Measurements from ENCODE around the gene SPG21.
A peak's percentile ranks its signal among the peaks of the same experiment; 100 is the strongest.

Gene SPG21

GRCh38 chr15:64993290-64993689, 3.6 kb upstream of the SPG21 start:
- 89 to 92% methylated on average over 1 of the region's 1 CpG for WGBS, 2 experiments
- no peaks in the 10 kb centered on the region for H3K9me3 ChIP-seq (ENCODE audit: control insufficient read depth, low read length)
- H3K27me3 ChIP-seq (ENCODE audit: control insufficient read depth, insufficient read depth, low read length, poor library complexity, severe bottlenecking), result no peaks in the 10 kb centered on the region
- H3K27ac ChIP-seq (ENCODE audit: insufficient read depth, low read depth, low read length, poor library complexity, severe bottlenecking), result no peak overlapping the region
- peaks cover 6% of the 10 kb centered on the region for H3K4me1 ChIP-seq (ENCODE audit: control insufficient read depth, insufficient read depth, low read length)
- H3K36me3 ChIP-seq (ENCODE audit: control insufficient read depth, insufficient read depth, low read length), result no peaks in the 10 kb centered on the region
- no peak overlapping the region for H3K4me3 ChIP-seq (ENCODE audit: insufficient read depth, low read depth, low read length)

- 83 to 93% methylated on average over 1 of the region's 2 CpGs for WGBS, 2 experiments
- Histone ChIP-seq H3K4me3 (ENCODE audit: insufficient read depth, low read depth, low read length) (no peak overlapping the region), H3K27ac (ENCODE audit: insufficient read depth, low read depth, low read length, poor library complexity, severe bottlenecking) (no peak overlapping the region), H3K9me3 (ENCODE audit: control insufficient read depth, low read length) (no peaks in the 10 kb centered on the region), H3K4me1 (ENCODE audit: control insufficient read depth, insufficient read depth, low read length) (peaks cover 6% of the 10 kb centered on the region), H3K36me3 (ENCODE audit: control insufficient read depth, insufficient read depth, low read length) (no peaks in the 10 kb centered on the region), H3K27me3 (ENCODE audit: control insufficient read depth, insufficient read depth, low read length, poor library complexity, severe bottlenecking) (no peaks in the 10 kb centered on the region)
Measured at GRCh38 chr15:64991536-64992135, 1.9 kb upstream of the SPG21 start.

GRCh38 chr15:64990168-64990470, 405 bp upstream of the SPG21 start:
- peaks cover 6% of the 10 kb centered on the region for H3K4me1 ChIP-seq (ENCODE audit: control insufficient read depth, insufficient read depth, low read length)
- H3K9me3 ChIP-seq (ENCODE audit: control insufficient read depth, low read length), result no peaks in the 10 kb centered on the region
- H3K27me3 ChIP-seq (ENCODE audit: control insufficient read depth, insufficient read depth, low read length, poor library complexity, severe bottlenecking), result no peaks in the 10 kb centered on the region
- 5 to 7% methylated on average over 6 to 8 of the region's 9 CpGs for WGBS, 2 experiments
- H3K27ac ChIP-seq (ENCODE audit: insufficient read depth, low read depth, low read length, poor library complexity, severe bottlenecking), result peak overlapping the region; percentile 22
- H3K4me3 ChIP-seq (ENCODE audit: insufficient read depth, low read depth, low read length), result peak overlapping the region; percentile 67
- no peaks in the 10 kb centered on the region for H3K36me3 ChIP-seq (ENCODE audit: control insufficient read depth, insufficient read depth, low read length)

GRCh38 chr15:64987136-64987535, 2.6 kb downstream of the SPG21 start:
- whole genome bisulfite sequencing, 2 experiments, result 87 to 94% methylated on average over 3 of the region's 3 CpGs
- Histone ChIP-seq H3K4me3 (ENCODE audit: insufficient read depth, low read depth, low read length) (no peak overlapping the region), H3K27me3 (ENCODE audit: control insufficient read depth, insufficient read depth, low read length, poor library complexity, severe bottlenecking) (no peaks in the 10 kb centered on the region)

GRCh38 chr15:64985366-64986033, 4.2 kb downstream of the SPG21 start:
- peaks cover 2% of the 10 kb centered on the region for H3K4me1 ChIP-seq (ENCODE audit: control insufficient read depth, insufficient read depth, low read length)

More at GRCh38 chr15:64987136-64987535, 2.6 kb downstream of the SPG21 start:
- Histone ChIP-seq H3K27ac (ENCODE audit: insufficient read depth, low read depth, low read length, poor library complexity, severe bottlenecking) (no peak overlapping the region), H3K9me3 (ENCODE audit: control insufficient read depth, low read length) (no peaks in the 10 kb centered on the region), H3K4me1 (ENCODE audit: control insufficient read depth, insufficient read depth, low read length) (peaks cover 6% of the 10 kb centered on the region), H3K36me3 (ENCODE audit: control insufficient read depth, insufficient read depth, low read length) (peaks cover 4% of the 10 kb centered on the region)

GRCh38 chr15:64982472-64982871, 7.2 kb downstream of the SPG21 start:
- Histone ChIP-seq H3K4me1 (ENCODE audit: control insufficient read depth, insufficient read depth, low read length) (peaks cover 10% of the 10 kb centered on the region), H3K27ac (ENCODE audit: insufficient read depth, low read depth, low read length, poor library complexity, severe bottlenecking) (no peak overlapping the region), H3K27me3 (ENCODE audit: control insufficient read depth, insufficient read depth, low read length, poor library complexity, severe bottlenecking) (no peaks in the 10 kb centered on the region), H3K9me3 (ENCODE audit: control insufficient read depth, low read length) (no peaks in the 10 kb centered on the region), H3K36me3 (ENCODE audit: control insufficient read depth, insufficient read depth, low read length) (peaks cover 4% of the 10 kb centered on the region), H3K4me3 (ENCODE audit: insufficient read depth, low read depth, low read length) (no peak overlapping the region)
- 96 to 100% methylated on average over 1 of the region's 1 CpG for WGBS, 2 experiments

More at GRCh38 chr15:64985366-64986033, 4.2 kb downstream of the SPG21 start:
- Histone ChIP-seq H3K27ac (ENCODE audit: insufficient read depth, low read depth, low read length, poor library complexity, severe bottlenecking) (no peak overlapping the region), H3K4me3 (ENCODE audit: insufficient read depth, low read depth, low read length) (no peak overlapping the region), H3K36me3 (ENCODE audit: control insufficient read depth, insufficient read depth, low read length) (peaks cover 4% of the 10 kb centered on the region), H3K27me3 (ENCODE audit: control insufficient read depth, insufficient read depth, low read length, poor library complexity, severe bottlenecking) (no peaks in the 10 kb centered on the region), H3K9me3 (ENCODE audit: control insufficient read depth, low read length) (no peaks in the 10 kb centered on the region)
- WGBS, 2 experiments, result 94% methylated on average over 9 of the region's 9 CpGs

- 88 to 92% methylated on average over 6 of the region's 6 CpGs for WGBS, 2 experiments
- Histone ChIP-seq H3K27me3 (ENCODE audit: control insufficient read depth, insufficient read depth, low read length, poor library complexity, severe bottlenecking) (no peaks in the 10 kb centered on the region), H3K9me3 (ENCODE audit: control insufficient read depth, low read length) (no peaks in the 10 kb centered on the region), H3K4me3 (ENCODE audit: insufficient read depth, low read depth, low read length) (no peak overlapping the region), H3K27ac (ENCODE audit: insufficient read depth, low read depth, low read length, poor library complexity, severe bottlenecking) (no peak overlapping the region), H3K4me1 (ENCODE audit: control insufficient read depth, insufficient read depth, low read length) (peaks cover 10% of the 10 kb centered on the region), H3K36me3 (ENCODE audit: control insufficient read depth, insufficient read depth, low read length) (peaks cover 4% of the 10 kb centered on the region)
Measured at GRCh38 chr15:64981812-64982431, 7.8 kb downstream of the SPG21 start.

- 18% methylated on average over 7 of the region's 7 CpGs for WGBS, 2 experiments
- H3K27me3 ChIP-seq (ENCODE audit: control insufficient read depth, insufficient read depth, low read length, poor library complexity, severe bottlenecking), result no peaks in the 10 kb centered on the region
- H3K9me3 ChIP-seq (ENCODE audit: control insufficient read depth, low read length), result no peaks in the 10 kb centered on the region
- H3K27ac ChIP-seq (ENCODE audit: insufficient read depth, low read depth, low read length, poor library complexity, severe bottlenecking), result peak overlapping the region; percentile 77
- H3K4me3 ChIP-seq (ENCODE audit: insufficient read depth, low read depth, low read length), result no peak overlapping the region
- peaks cover 4% of the 10 kb centered on the region for H3K36me3 ChIP-seq (ENCODE audit: control insufficient read depth, insufficient read depth, low read length)
- H3K4me1 ChIP-seq (ENCODE audit: control insufficient read depth, insufficient read depth, low read length), result peaks cover 10% of the 10 kb centered on the region
Measured at GRCh38 chr15:64979252-64979710, 10.4 kb downstream of the SPG21 start.

- H3K36me3 ChIP-seq (ENCODE audit: control insufficient read depth, insufficient read depth, low read length), result peaks cover 14% of the 10 kb centered on the region
- 74 to 75% methylated on average over 4 of the region's 5 CpGs for WGBS, 2 experiments
Measured at GRCh38 chr15:64975390-64975789, 14.3 kb downstream of the SPG21 start.

GRCh38 chr15:64970698-64971097, 19.0 kb downstream of the SPG21 start:
- no peaks in the 10 kb centered on the region for H3K4me1 ChIP-seq (ENCODE audit: control insufficient read depth, insufficient read depth, low read length)

More at GRCh38 chr15:64975390-64975789, 14.3 kb downstream of the SPG21 start:
- Histone ChIP-seq H3K9me3 (ENCODE audit: control insufficient read depth, low read length) (no peaks in the 10 kb centered on the region), H3K4me3 (ENCODE audit: insufficient read depth, low read depth, low read length) (no peak overlapping the region), H3K27ac (ENCODE audit: insufficient read depth, low read depth, low read length, poor library complexity, severe bottlenecking) (no peak overlapping the region), H3K27me3 (ENCODE audit: control insufficient read depth, insufficient read depth, low read length, poor library complexity, severe bottlenecking) (no peaks in the 10 kb centered on the region), H3K4me1 (ENCODE audit: control insufficient read depth, insufficient read depth, low read length) (peaks cover 10% of the 10 kb centered on the region)

More at GRCh38 chr15:64970698-64971097, 19.0 kb downstream of the SPG21 start:
- 93 to 96% methylated on average over 7 of the region's 7 CpGs for WGBS, 2 experiments
- Histone ChIP-seq H3K36me3 (ENCODE audit: control insufficient read depth, insufficient read depth, low read length) (peaks cover 24% of the 10 kb centered on the region), H3K27ac (ENCODE audit: insufficient read depth, low read depth, low read length, poor library complexity, severe bottlenecking) (no peak overlapping the region), H3K9me3 (ENCODE audit: control insufficient read depth, low read length) (no peaks in the 10 kb centered on the region), H3K27me3 (ENCODE audit: control insufficient read depth, insufficient read depth, low read length, poor library complexity, severe bottlenecking) (no peaks in the 10 kb centered on the region), H3K4me3 (ENCODE audit: insufficient read depth, low read depth, low read length) (no peak overlapping the region)
